H1 (cell line): ENCODE measurements around the gene CRYBB3. TPM values are rescaled to one million over a fixed set of nuclear protein-coding genes. Genes with fewer than 3 reads are reported as not detected.

Source experiments
- CEBPB ChIP-seq: IDR thresholded peaks from 2 replicates; pipeline ENCODE4 v1.6.1; 2012; ENCODE audit warnings: low read depth, low read length
- CHD2 ChIP-seq: IDR thresholded peaks from 2 replicates; pipeline ENCODE4 v1.6.1; 2012; ENCODE audit warnings: low read length, improper control_type of control experiment
- JUND ChIP-seq: IDR thresholded peaks from 2 replicates; pipeline ENCODE4 v1.6.1; 2011; ENCODE audit warnings: mild to moderate bottlenecking, improper control_type of control experiment, low read length
- KDM4A ChIP-seq: IDR thresholded peaks from one replicate; pipeline ENCODE4 v1.7.1; 2012; ENCODE audit warnings: low read depth, mild to moderate bottlenecking, moderate library complexity, low read length, inconsistent platforms; ENCODE audit not compliant: severe bottlenecking
- RAD21 ChIP-seq, 2 experiments: IDR thresholded peaks in 1 of 2; conservative IDR thresholded peaks in 1 of 2; 2 replicates each; pipeline ENCODE4 v1.6.1; 2011; ENCODE audit warnings: low read depth in 2 of 2, low read length in 2 of 2, improper control_type of control experiment in 1 of 2, inconsistent platforms in 1 of 2, mild to moderate bottlenecking in 1 of 2, moderate library complexity in 1 of 2
- RFX5 ChIP-seq: IDR thresholded peaks from 2 replicates; pipeline ENCODE4 v1.6.1; 2011; ENCODE audit warnings: low read depth, low read length, improper control_type of control experiment, borderline replicate concordance
- SIN3A ChIP-seq, 2 experiments: IDR thresholded peaks in 1 of 2; conservative IDR thresholded peaks in 1 of 2; 2 replicates each; pipeline ENCODE4 v1.6.1; 2011 to 2012; ENCODE audit warnings: low read length in 2 of 2, improper control_type of control experiment in 1 of 2, low read depth in 1 of 2, mild to moderate bottlenecking in 1 of 2
- SP1 ChIP-seq: IDR thresholded peaks from 2 replicates; pipeline ENCODE4 v1.6.1; 2011; ENCODE audit warnings: low read depth, low read length
- TBP ChIP-seq: IDR thresholded peaks from 2 replicates; pipeline ENCODE4 v1.6.1; 2011; ENCODE audit warnings: low read depth, low read length, improper control_type of control experiment
- TCF12 ChIP-seq: IDR thresholded peaks from 2 replicates; pipeline ENCODE4 v1.6.1; 2011; ENCODE audit warnings: low read depth, mild to moderate bottlenecking, low read length
- polyA plus RNA-seq, 7 experiments: library from polyadenylated mRNA; depleted of rRNA in 3 of 7; stranded (reverse) in 5 of 7; unstranded in 2 of 7; fragments of >200 nt in 5 of 7; fragments of 200-250 nt in 2 of 7; gene quantifications; 1 replicate in 5 of 7; 2 replicates in 1 of 7; 4 replicates in 1 of 7; pipeline versions ENCODE4 v1.2.1 to v1.2.3, GENCODE V29; 2011 to 2013; ENCODE audit warnings: missing spikeins in 2 of 7, mixed read lengths in 2 of 7
- total RNA-seq: library from RNA; stranded (reverse); fragmentation: NEBNext Ultra II Directional; extraction: Animal tissue kit (Norgen Biotek cat#: 25700); gene quantifications from 2 replicates; pipeline ENCODE4 v1.2.1, GENCODE V29; 2021
- TF ChIP-seq, protein P1 (sequence below): IDR thresholded peaks from 2 replicates; pipeline ENCODE4 v1.6.1; 2012; ENCODE audit warnings: inconsistent platforms

CRYBB3 gene
- total and polyA plus RNA-seq, 2 of the 8 experiments (the other 6 are each of a cell fraction or from before 2014, with no cell fraction given) = 0.44 to 0.58 TPM

DNA sequence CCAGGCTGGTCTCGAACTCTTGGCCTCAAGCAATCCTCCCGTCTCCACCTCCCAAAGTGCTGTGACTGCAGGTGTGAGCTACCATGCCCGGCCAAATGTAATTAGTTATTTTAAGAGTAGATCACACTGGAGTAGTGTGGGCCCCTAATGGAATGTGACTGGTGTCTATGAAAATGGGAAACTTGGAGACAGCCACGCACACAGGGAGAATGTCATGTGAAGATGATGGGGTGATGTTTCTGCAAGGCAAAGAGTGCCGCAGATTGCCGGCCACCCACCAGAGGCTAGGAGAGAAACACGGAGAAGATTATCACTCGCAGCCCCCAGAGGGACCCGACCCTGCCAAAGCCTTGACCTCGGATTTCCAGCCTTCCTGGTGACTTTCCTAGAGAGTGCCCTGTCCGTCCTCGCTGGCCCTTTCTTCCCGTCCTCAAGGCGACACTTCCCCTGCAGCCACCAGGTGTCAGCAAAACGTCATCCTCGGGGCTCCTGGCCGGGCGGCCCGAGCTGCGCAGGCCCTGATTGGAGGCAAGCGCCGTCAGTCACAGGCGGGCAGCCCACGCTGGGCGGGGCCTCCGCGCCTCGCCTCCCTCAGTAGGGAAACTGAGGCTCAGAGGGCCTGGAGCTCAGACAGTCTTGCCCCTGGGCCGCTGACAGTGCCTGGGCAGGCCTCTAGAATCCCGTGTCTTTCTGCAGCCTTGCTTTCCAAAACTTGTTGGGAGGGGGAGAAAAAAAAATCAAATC lies 36.1 kb downstream of the CRYBB3 start (continued):
- TF ChIP-seq JUND (no peak), KDM4A (no peak), CEBPB (no peak), CHD2 (peak; percentile 91), SP1 (peak; percentile 94), SIN3A (conservative IDR thresholded peaks at IDR 0.05 in 1 of 2, IDR thresholded peaks at IDR 0.05 in 1 of 2; ENCODE audit: low read depth in 1 of 2, low read length in 2 of 2) (0 out of 4 replicates have a peak, but pooled peaks of 1 of the 2 experiments have one; percentile 39), RFX5 (0 out of 2 replicates have a peak, but pooled peaks have one; percentile 40), TBP (peak; percentile 14; the same call in 1 of the 2 replicates), RAD21 (IDR thresholded peaks at IDR 0.05 in 1 of 2, conservative IDR thresholded peaks at IDR 0.05 in 1 of 2; ENCODE audit: low read depth in 2 of 2, low read length in 2 of 2) (peak; percentile 97 to 99), TCF12 (no peak)
- TF ChIP-seq, protein P1, sequence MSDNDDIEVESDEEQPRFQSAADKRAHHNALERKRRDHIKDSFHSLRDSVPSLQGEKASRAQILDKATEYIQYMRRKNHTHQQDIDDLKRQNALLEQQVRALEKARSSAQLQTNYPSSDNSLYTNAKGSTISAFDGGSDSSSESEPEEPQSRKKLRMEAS = peak; percentile 25; the same call in 1 of the 2 replicates
